Testis (tissue), 2 donors: ENCODE results near the gene SLC13A4.

Experiments used
- CTCF ChIP-seq, 3 experiments: fragments of 450-650 bp in 2 of 3; fragments of 200-600 bp in 1 of 3; sonication (generic) in 1 of 3; IDR thresholded peaks; one replicate each; pipeline ENCODE4 v1.5.1; 2016 to 2019; ENCODE audit warnings: antibody characterized with exemption in 3 of 3, mild to moderate bottlenecking in 2 of 3, moderate library complexity in 1 of 3
- POLR2A ChIP-seq: fragments of 450-650 bp; IDR thresholded peaks from one replicate; pipeline ENCODE4 v1.6.1; 2017; ENCODE audit warnings: antibody characterized with exemption, mild to moderate bottlenecking, moderate library complexity

GRCh38 chr7:135734343-135734689, 6.3 kb upstream of the SLC13A4 start:
- TF ChIP-seq CTCF (IDR thresholded peaks at IDR 0.05) (no peak), POLR2A (no peak)
